ENCODE data around the gene OCA2. TPM values are rescaled to one million over a fixed set of nuclear protein-coding genes. Genes with fewer than 3 reads are reported as not detected.

OCA2 gene
- total RNA-seq, 1 experiment from 2014 or later, result 0.31 TPM

DNA sequence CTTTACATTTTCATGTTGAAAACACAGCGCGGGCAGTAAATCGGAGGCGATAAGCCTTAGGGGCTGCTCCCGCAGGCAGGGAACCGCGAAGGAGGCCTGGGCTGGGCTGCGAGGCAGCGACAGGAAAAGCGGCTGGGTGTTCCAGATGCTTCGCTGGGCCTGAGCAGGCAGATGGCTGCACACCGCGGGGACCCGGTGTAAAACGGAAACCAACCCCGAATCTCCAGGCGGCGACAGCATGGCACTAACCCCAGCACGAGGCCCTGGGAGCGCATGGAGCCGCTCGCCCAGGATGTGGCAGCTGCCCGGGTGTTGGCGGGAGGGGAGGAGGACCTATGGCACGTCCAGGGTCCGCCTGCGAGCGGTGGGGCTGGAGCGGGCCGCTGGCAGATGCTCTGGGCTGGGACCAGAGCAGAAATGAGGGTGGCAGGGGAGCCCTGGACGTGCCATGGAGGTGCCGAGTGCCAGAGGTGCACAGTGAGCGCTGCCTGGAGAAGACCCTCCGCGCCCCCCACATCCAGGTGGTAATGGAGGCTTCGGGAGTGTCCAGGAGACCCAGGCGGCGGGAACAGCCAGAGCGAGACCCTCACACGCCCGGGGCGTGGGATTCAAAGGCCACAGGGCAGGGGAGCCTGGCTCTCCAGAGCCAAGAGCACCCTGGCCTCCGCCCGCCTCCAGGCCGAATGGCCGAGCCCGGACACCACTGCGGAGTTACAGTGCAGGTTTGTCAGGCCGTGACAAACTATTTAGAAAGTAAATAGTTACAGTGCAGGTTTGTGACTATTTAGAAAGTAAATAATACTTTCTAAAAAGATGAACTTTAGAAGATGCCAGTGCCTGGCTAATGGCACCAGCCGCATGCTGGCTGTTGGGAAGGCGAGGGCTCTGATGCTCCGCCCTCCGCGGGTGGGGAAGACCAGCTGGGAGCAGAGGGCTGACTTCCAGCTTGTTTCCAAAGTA, 293.6 kb downstream of the OCA2 start:
- no peak overlapping the region for H2BK20ac ChIP-seq (ENCODE audit: low read depth, low read length, poor library complexity, severe bottlenecking)
- H3K4ac ChIP-seq (ENCODE audit: low read depth, low read length), result no peak overlapping the region
- TF ChIP-seq, protein P1, sequence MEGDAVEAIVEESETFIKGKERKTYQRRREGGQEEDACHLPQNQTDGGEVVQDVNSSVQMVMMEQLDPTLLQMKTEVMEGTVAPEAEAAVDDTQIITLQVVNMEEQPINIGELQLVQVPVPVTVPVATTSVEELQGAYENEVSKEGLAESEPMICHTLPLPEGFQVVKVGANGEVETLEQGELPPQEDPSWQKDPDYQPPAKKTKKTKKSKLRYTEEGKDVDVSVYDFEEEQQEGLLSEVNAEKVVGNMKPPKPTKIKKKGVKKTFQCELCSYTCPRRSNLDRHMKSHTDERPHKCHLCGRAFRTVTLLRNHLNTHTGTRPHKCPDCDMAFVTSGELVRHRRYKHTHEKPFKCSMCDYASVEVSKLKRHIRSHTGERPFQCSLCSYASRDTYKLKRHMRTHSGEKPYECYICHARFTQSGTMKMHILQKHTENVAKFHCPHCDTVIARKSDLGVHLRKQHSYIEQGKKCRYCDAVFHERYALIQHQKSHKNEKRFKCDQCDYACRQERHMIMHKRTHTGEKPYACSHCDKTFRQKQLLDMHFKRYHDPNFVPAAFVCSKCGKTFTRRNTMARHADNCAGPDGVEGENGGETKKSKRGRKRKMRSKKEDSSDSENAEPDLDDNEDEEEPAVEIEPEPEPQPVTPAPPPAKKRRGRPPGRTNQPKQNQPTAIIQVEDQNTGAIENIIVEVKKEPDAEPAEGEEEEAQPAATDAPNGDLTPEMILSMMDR (conservative IDR thresholded peaks at IDR 0.05), result no peak
- H3K27me3 ChIP-seq (ENCODE audit: insufficient read depth, low read length), result no peaks in the 10 kb centered on the region
- H3K56ac ChIP-seq (ENCODE audit: insufficient read length, low read depth, low read length), result no peak overlapping the region
- no peak overlapping the region for H2BK5ac ChIP-seq (ENCODE audit: insufficient read length, low read length)
- H3K9ac ChIP-seq (ENCODE audit: extremely low read depth, insufficient read length, low read length), result no peak overlapping the region
- no peak overlapping the region for H3K23ac ChIP-seq (ENCODE audit: insufficient read length, low read depth, low read length)
- Mint-ChIP-seq H3K27me3 (ENCODE audit: low read depth) (peaks cover 5% of the 10 kb centered on the region; the same call in 1 of the 2 replicates), H3K9me3 (peaks cover 0 to 2% of the 10 kb centered on the region in 2 experiments; a peak in 1 of 5 replicates), H3K36me3 (ENCODE audit: insufficient read depth in 1 of 3, low read depth in 3 of 3) (no peaks in the 10 kb centered on the region), H3K4me1 (no peaks in the 10 kb centered on the region), H3K27ac (no peak overlapping the region), H3K4me3 (no peak overlapping the region; a peak in 1 of 5 replicates)
- no peak overlapping the region for H2BK15ac ChIP-seq (ENCODE audit: low read depth, low read length)
- H2BK120ac ChIP-seq (ENCODE audit: low read depth, low read length, poor library complexity, severe bottlenecking), result no peak overlapping the region
- H2AFZ ChIP-seq (ENCODE audit: low read length), result no peak overlapping the region
- H2BK12ac ChIP-seq (ENCODE audit: insufficient read length, low read depth, low read length), result no peak overlapping the region
- H3K27ac ChIP-seq (ENCODE audit: insufficient read length, low read depth, low read length), result no peak overlapping the region
- no peaks in the 10 kb centered on the region for H3K4me1 ChIP-seq (ENCODE audit: insufficient read depth, low read length)
- H3K23me2 ChIP-seq (ENCODE audit: insufficient read length, low read depth, low read length, poor library complexity, severe bottlenecking), result no peaks in the 10 kb centered on the region
- H3K14ac ChIP-seq (ENCODE audit: insufficient read depth, low read length), result no peak overlapping the region; the same call in 1 of the 2 replicates
- H4K8ac ChIP-seq (replicated peaks; ENCODE audit: insufficient read length, low read depth, low read length), result no peak overlapping the region
- H3K79me1 ChIP-seq (ENCODE audit: insufficient read depth, low read depth, low read length, poor library complexity, severe bottlenecking), result no peaks in the 10 kb centered on the region
- H3K79me2 ChIP-seq (ENCODE audit: insufficient read depth, low read length), result no peaks in the 10 kb centered on the region
- H3K4me2 ChIP-seq (ENCODE audit: insufficient read depth, insufficient read length, low read length), result no peak overlapping the region
- H3K9me3 ChIP-seq (ENCODE audit: control insufficient read depth, low read depth, low read length), result no peaks in the 10 kb centered on the region
- no peak overlapping the region for H3T11ph ChIP-seq (ENCODE audit: low read length)
- no peak for DNase-seq
- WGBS (ENCODE audit: extremely low coverage, insufficient read length, low lambda C conversion rate), result no CpG with 5 or more reads among the region's 54 CpGs
- no peaks in the 10 kb centered on the region for H4K20me1 ChIP-seq (ENCODE audit: control insufficient read depth, insufficient read depth, insufficient read length)
- H4K5ac ChIP-seq (ENCODE audit: insufficient read length, low read depth, low read length), result no peak overlapping the region
- H2AK5ac ChIP-seq (ENCODE audit: insufficient read length, low read length), result no peak overlapping the region
- no peak overlapping the region for H3K18ac ChIP-seq (ENCODE audit: insufficient read length, low read depth, low read length)
- H4K91ac ChIP-seq (ENCODE audit: insufficient read length, low read depth, low read length), result no peak overlapping the region

Measured in H9 (cell line).